Natural killer cell treated with Interleukin-12 subunit alpha and Interleukin-12 subunit beta and Interleukin-15 and Interleukin-18, amount 100 ng/mL, for 72 hours (primary cell): ENCODE data around the gene BCAT1. TPM values are rescaled to one million over a fixed set of nuclear protein-coding genes. Genes with fewer than 3 reads are reported as not detected.

Experiments
- ATAC-seq, 2 donors: fragments of 150-1000 bp; cut with Tn5 transposase in 1 of 2; sonication (Bioruptor Pico), chemical (Tn5 transposase) in 1 of 2; 2 replicates each; pipeline ENCODE4 v1.10.0; 2021
- DNase-seq: peaks from one replicate; pipeline ENCODE4 v3.0.0; 2022; ENCODE audit warnings: low spot score
- H3K27ac Mint-ChIP-seq, 2 donors: 1 replicate in 1 of 2; 2 replicates in 1 of 2; pipeline ENCODE4 v1.8.0; 2022; ENCODE audit warnings: mixed read lengths in 2 of 2, mild to moderate bottlenecking in 1 of 2, moderate library complexity in 1 of 2
- H3K27me3 Mint-ChIP-seq, 2 donors: 1 replicate in 1 of 2; 2 replicates in 1 of 2; pipeline ENCODE4 v1.8.0; 2022; ENCODE audit warnings: mixed read lengths in 2 of 2
- H3K36me3 Mint-ChIP-seq: one replicate; pipeline ENCODE4 v1.8.0; 2022; ENCODE audit warnings: mixed read lengths
- H3K4me1 Mint-ChIP-seq, 2 donors: 1 replicate in 1 of 2; 2 replicates in 1 of 2; pipeline ENCODE4 v1.8.0; 2022; ENCODE audit warnings: low read depth in 2 of 2, mixed read lengths in 2 of 2, mild to moderate bottlenecking in 1 of 2
- H3K4me3 Mint-ChIP-seq: one replicate; pipeline ENCODE4 v1.8.0; 2022; ENCODE audit warnings: mixed read lengths
- H3K9me3 Mint-ChIP-seq: 2 replicates; pipeline ENCODE4 v1.8.0; 2022; ENCODE audit warnings: mixed read lengths
- total RNA-seq, 2 donors: library from RNA; stranded (reverse); gene quantifications; one replicate each; pipeline ENCODE4 v1.2.3, GENCODE V29; 2022

The BCAT1 gene
- total RNA-seq, 2 donors from 2014 or later: 14.5 to 49.4 TPM

DNA sequence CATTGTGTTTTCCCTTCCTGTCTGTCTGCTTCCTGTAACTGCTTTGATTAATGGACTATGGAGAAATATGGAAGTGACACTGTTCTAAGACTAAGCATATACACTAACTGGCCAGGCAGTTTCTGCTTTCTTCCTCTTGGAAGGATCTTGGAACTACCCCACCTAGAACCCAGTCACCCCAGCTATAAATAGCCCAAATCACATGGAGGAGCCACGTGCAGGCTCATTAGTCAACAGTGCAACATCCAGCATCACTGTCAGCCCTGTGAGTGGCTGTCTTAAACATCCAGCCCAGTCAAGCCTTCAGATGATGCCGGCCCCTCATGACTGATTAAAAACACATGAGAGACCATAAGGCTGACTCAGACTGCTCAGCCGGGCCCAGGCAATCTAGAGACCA, 39.2 kb downstream of the BCAT1 start:
- Mint-ChIP-seq H3K36me3 (no peaks in the 10 kb centered on the region), H3K4me1 (no peaks in the 10 kb centered on the region), H3K27ac (no peak overlapping the region), H3K9me3 (no peaks in the 10 kb centered on the region), H3K27me3 (no peaks in the 10 kb centered on the region), H3K4me3 (no peak overlapping the region)
- DNase-seq (no peak), ATAC-seq (no peak)

DNA sequence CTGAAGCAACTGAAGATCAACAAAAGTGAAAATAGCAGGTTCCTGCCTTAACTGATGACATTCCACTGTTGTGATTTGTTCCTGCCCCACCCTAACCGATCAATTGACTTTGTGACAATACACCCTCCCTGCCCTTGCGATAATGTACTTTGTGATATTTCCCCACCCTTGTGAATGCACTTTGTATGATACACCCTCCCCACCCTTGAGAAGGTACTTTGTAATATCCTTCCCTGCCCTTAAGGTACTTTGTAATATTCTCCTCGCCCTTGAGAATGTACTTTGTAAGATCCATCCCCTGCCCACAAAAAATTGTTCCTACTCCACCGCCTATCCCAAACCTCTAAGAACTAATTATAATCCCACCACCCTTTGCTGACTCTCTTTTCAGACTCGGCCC, 41.4 kb downstream of the BCAT1 start:
- Mint-ChIP-seq H3K27ac (no peak overlapping the region), H3K4me1 (peaks cover 7 to 10% of the 10 kb centered on the region in 2 donors), H3K27me3 (peaks cover 6 to 9% of the 10 kb centered on the region in 2 donors), H3K36me3 (no peaks in the 10 kb centered on the region), H3K9me3 (no peaks in the 10 kb centered on the region), H3K4me3 (no peak overlapping the region)
- no peak for ATAC-seq
- no peak for DNase-seq

DNA sequence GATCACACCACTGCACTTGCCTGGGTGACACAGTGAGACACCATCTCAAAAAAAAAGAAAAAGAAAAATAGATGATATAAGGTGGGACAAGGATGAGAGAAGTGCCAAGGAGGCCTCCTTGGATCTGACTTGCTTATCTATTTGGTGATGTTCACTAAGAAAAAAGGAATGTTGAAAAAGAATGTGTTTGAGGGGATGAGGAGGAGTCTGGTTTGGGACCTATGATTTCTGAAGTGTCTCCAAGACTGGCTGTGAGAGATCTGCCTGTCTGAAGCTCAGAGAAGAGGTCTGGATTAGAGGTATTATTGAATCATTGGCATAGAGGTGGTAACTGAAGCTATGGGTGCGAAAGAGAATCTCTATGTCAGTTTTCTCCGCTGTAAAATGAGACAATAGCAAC, 42.8 kb downstream of the BCAT1 start:
- H3K36me3 Mint-ChIP-seq: no peaks in the 10 kb centered on the region
- no peaks in the 10 kb centered on the region for H3K9me3 Mint-ChIP-seq

DNA sequence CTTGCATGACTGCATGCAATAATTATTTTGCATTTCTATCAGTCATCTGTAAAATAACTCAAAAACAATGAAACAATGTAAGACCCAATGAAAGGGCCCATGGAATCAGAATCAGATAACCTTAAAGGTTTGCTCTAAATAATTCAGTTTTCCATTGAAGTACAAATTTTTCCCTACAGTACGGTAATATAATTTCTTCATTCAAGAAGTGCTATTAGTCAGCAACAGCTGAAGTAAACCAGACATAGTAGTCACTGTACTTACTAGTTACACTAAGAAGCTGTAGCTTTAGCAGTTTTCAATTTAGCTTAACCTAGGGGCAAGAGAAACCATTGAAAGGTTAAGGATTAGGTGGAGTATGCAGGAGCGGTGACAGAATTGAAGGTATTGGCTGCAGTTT, 43.5 kb downstream of the BCAT1 start:
- Mint-ChIP-seq H3K4me1 (peaks cover 15 to 26% of the 10 kb centered on the region in 2 donors), H3K36me3 (no peaks in the 10 kb centered on the region), H3K27me3 (peaks cover 14 to 15% of the 10 kb centered on the region in 2 donors), H3K27ac (no peak overlapping the region), H3K4me3 (no peak overlapping the region), H3K9me3 (no peaks in the 10 kb centered on the region)
- no peak for ATAC-seq
- DNase-seq: no peak

More for the DNA sequence above, 42.8 kb downstream of the BCAT1 start:
- Mint-ChIP-seq H3K4me1 (peaks cover 12 to 22% of the 10 kb centered on the region in 2 donors), H3K27me3 (peaks cover 12 to 14% of the 10 kb centered on the region in 2 donors), H3K27ac (no peak overlapping the region), H3K4me3 (no peak overlapping the region)
- DNase-seq: no peak
- no peak for ATAC-seq

DNA sequence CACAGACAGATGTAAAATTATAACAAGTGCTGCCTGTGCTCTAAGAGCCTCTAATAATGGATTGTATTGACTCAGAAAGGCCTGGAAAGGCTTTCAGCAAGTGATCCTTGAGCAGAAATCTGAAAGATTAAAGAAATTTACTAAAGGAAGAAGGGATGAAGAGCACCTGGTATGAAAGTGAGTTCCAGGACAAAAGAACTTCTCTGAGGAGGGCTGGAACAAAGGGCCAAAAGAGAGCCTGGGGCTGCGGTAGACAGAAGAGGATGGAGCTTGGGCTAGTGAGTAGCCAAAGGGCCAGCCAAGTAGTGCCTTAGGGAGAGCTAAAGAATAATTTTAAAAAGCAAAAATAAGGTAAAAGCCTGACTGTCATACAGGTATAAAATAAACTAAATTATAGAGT, 44.0 kb downstream of the BCAT1 start:
- DNase-seq: no peak
- Mint-ChIP-seq H3K9me3 (no peaks in the 10 kb centered on the region), H3K27me3 (peaks cover 14 to 17% of the 10 kb centered on the region in 2 donors), H3K36me3 (no peaks in the 10 kb centered on the region), H3K27ac (no peak overlapping the region), H3K4me3 (no peak overlapping the region), H3K4me1 (peaks cover 17 to 26% of the 10 kb centered on the region in 2 donors)
- no peak for ATAC-seq

DNA sequence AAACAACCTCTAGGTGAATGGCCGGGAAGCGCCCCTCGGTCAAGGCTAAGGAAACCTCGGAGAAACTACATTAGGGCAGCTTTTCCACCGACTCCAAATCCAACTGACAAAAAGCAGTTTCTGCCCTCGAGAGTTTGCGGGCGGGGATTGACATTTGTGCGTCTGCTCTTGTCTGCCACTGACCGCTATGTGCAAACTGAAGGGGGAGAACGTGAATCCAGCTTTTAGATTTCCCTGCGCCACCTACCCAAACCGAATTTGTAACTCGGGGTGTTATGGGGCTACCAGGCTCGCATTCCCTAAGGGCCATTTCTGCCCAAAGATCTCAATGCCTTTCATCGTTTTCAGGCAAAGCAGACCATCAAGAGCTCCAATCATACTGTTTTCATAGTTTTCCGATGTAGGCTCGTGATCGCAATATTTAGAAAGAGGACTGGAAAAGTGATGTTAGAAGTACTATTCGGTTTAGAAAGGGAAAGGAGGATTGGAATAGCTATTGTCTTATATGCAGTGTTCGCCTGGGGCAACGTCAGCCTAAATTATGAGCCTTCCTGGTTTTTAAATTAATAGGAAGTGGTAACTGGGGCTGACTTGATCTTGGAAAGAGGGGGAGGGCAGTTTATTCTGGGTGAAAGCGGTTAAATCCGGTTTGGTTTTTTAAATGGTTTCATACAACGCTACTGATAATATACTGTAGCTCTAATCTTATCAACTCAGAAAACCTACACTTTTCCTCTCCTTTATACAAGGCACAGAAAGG, 45.4 kb downstream of the BCAT1 start:
- no peak for ATAC-seq
- Mint-ChIP-seq H3K36me3 (peaks cover 11% of the 10 kb centered on the region), H3K4me1 (peaks cover 20 to 31% of the 10 kb centered on the region in 2 donors), H3K27me3 (peaks cover 26 to 27% of the 10 kb centered on the region in 2 donors), H3K4me3 (peak overlapping the region; percentile 92), H3K27ac (peak overlapping the region in 1 of 2 donors; percentile 80), H3K9me3 (peaks cover 3% of the 10 kb centered on the region)
- DNase-seq: no peak

DNA sequence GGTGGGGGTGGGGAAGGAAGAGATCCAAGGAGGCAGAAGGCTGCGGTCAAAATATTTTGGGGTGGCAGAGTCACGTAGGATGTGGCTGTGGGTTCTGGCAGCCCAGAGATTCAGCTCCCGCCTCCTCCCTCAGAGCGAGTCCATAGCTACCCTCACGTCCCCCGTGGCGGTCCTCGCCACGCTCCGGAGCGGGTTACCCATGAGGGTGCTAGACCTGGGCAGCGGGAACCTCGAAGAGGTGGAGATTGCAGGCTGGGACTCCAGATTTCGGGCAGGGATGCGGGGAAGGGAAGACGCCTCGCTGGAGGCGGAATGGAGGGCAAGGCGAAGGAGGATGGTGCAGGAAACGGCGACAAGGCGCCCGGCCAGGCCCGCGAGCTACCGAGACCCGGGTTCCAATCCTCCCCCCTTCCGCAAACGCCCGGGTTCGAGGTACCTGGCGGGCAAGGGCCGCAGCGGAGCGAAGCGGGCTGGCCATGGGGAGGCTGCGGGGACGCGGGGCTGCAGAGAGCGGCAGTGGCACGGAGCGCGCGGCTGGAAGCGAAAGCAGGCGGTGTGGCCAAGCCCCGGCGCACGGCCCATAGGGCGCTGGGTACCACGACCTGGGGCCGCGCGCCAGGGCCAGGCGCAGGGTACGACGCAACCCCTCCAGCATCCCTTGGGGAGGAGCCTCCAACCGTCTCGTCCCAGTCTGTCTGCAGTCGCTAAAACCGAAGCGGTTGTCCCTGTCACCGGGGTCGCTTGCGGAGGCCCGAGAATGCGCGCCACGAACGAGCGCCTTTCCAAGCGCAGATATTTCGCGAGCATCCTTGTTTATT, 46.2 kb downstream of the BCAT1 start:
- DNase-seq (no peak), ATAC-seq (peak; percentile 68 to 75)
- Mint-ChIP-seq H3K27ac (peak overlapping the region; percentile 40 to 80), H3K36me3 (peaks cover 11% of the 10 kb centered on the region), H3K9me3 (peaks cover 3% of the 10 kb centered on the region), H3K4me1 (peaks cover 20 to 32% of the 10 kb centered on the region in 2 donors), H3K27me3 (peaks cover 27% of the 10 kb centered on the region in 2 donors), H3K4me3 (peak overlapping the region; percentile 92)

DNA sequence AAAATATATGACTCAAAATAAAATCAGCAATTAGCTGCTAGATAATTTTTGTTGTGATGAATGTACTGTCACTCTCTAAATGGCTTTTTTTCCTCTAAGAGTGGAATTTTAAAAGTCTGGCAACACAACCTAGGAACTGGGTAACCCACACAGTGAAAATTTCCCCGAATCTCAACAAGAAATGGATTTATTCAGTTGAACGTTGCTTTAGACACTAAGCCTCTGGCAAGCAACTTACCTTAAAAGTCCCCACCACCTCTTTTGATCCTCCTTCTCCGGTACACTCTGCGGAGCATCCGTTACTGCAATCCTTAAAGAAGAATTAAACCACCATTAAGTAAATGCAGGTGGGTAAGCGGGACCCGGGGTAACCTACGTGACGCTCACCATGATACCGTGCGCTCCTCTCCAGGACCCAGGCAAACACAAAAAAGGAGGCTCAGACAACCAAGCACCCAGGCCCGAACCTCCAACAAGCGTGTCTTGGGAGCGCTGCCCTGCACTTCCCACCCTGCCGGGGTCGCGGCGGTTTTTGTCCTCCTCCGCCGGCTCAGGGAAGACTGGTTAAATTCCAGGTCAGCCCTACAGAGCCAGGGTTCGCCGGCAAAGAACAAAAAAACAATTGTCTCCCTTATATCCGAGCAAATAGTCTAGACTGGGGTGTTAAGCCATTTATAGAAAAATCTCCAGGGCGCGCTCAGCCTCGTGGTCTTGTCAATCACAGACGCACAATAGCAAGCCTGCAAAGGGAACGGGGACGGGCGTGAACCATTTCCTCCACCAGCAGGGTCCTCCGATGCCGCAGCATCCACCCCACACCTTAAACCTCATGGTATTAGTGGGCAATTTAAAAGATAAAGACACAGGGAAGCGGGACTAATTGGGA, 47.1 kb downstream of the BCAT1 start:
- ATAC-seq (no peak), DNase-seq (no peak)
- Mint-ChIP-seq H3K36me3 (peaks cover 11% of the 10 kb centered on the region), H3K27me3 (peaks cover 27% of the 10 kb centered on the region in 2 donors), H3K4me1 (peaks cover 20 to 32% of the 10 kb centered on the region in 2 donors), H3K27ac (peak overlapping the region; percentile 40 to 80), H3K9me3 (peaks cover 3% of the 10 kb centered on the region), H3K4me3 (peak overlapping the region; percentile 92)

DNA sequence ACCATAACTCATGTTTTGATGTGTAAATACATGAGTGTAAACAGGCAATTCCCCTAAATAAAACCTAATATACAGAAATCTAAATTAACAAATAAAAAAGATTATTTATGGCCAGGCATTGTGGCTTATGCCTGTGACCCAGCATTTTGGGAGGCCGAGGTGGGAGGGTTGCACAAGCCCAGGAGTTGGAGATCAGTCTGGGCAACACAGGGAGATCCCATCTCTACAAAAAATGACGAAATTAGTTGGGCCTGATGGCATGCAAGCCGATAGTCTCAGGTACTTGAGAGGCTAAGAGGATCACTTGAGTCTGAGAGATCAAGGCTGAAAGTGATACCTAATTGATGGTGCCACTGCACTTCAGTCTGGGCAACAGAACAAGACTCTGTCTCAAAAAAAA, 48.7 kb downstream of the BCAT1 start:
- ATAC-seq (no peak), DNase-seq (no peak)
- H3K9me3 Mint-ChIP-seq: peaks cover 3% of the 10 kb centered on the region
- no peak overlapping the region for H3K27ac Mint-ChIP-seq
- H3K27me3 Mint-ChIP-seq: peaks cover 27% of the 10 kb centered on the region in 2 donors
- H3K36me3 Mint-ChIP-seq: peaks cover 11% of the 10 kb centered on the region
- H3K4me1 Mint-ChIP-seq: peaks cover 20 to 32% of the 10 kb centered on the region in 2 donors
- no peak overlapping the region for H3K4me3 Mint-ChIP-seq

DNA sequence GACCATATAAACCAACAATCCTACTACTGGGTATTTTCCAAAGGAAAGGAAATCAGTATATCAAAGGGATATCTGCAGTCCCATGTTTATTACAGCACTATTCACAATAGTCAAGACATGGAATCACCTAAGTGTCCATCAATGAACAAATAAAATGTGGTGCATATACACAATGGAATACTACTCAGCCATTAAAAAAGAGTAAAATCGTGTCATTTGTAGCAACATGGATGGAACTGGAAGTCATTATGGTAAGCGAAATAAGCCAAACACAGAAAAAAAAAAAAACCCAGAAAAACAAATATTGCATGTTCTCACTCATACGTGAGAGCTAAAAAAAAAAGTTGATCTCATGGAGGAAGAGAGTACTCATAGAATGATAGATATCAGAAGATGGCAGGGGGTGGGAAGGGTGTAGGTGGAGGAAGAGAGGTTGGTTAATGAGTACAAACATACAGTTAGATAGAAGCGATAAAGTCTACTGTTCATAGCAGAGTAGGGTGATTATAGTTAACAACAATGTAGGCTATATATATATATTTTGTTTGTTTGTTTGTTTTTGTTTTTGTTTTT, 49.3 kb downstream of the BCAT1 start:
- H3K27me3 Mint-ChIP-seq: peaks cover 27% of the 10 kb centered on the region in 2 donors
- H3K4me1 Mint-ChIP-seq: peaks cover 20 to 32% of the 10 kb centered on the region in 2 donors
- ATAC-seq (no peak), DNase-seq (no peak)
- no peak overlapping the region for H3K4me3 Mint-ChIP-seq
- peaks cover 11% of the 10 kb centered on the region for H3K36me3 Mint-ChIP-seq
- no peak overlapping the region for H3K27ac Mint-ChIP-seq
- H3K9me3 Mint-ChIP-seq: peaks cover 3% of the 10 kb centered on the region

DNA sequence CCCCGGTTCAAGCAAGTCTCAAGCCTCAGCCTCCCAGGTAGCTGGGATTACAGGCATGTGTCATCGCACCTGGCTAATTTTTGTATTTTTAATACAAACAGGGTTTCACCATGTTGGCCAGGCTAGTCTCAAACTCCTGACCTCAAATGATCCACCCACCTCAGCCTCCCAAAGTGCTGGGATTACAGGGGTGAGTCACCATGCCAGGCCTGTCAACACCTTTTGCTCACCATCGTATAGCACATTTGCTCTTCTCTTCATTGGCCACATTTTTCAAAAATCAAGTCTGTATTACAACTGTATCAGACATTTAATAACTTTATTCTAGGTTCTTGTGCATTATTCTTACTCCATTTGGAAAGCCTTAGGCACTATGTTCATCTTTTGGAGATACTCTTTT, 50.3 kb downstream of the BCAT1 start:
- H3K27ac Mint-ChIP-seq: no peak overlapping the region
- peaks cover 3% of the 10 kb centered on the region for H3K9me3 Mint-ChIP-seq
- H3K4me1 Mint-ChIP-seq: peaks cover 18 to 29% of the 10 kb centered on the region in 2 donors
- DNase-seq (no peak), ATAC-seq (no peak)
- peaks cover 11% of the 10 kb centered on the region for H3K36me3 Mint-ChIP-seq
- peaks cover 24 to 25% of the 10 kb centered on the region in 2 donors for H3K27me3 Mint-ChIP-seq
- no peak overlapping the region for H3K4me3 Mint-ChIP-seq

DNA sequence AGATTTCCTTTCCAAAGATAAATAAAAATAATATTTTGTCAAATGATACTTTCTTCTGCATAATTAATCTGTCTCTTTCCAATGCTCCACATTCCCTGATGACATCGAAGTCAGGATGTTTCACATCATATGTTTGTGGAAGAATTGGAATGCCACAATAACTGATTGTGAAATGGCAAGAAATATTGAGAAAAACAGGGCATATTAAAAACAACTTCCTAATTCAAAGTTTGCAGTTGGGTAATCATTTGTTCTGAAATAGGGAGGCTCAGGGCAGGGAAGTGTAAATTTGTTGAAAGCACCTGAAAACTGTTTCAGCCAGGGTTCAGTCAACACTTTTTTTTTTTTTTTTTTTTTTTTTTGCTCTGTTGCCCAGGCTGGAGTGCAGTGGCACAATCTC, 50.7 kb downstream of the BCAT1 start:
- no peak for ATAC-seq
- Mint-ChIP-seq H3K27me3 (peaks cover 19 to 23% of the 10 kb centered on the region in 2 donors), H3K4me1 (peaks cover 15 to 25% of the 10 kb centered on the region in 2 donors), H3K4me3 (no peak overlapping the region), H3K9me3 (peaks cover 3% of the 10 kb centered on the region), H3K36me3 (peaks cover 11% of the 10 kb centered on the region), H3K27ac (no peak overlapping the region)
- no peak for DNase-seq

DNA sequence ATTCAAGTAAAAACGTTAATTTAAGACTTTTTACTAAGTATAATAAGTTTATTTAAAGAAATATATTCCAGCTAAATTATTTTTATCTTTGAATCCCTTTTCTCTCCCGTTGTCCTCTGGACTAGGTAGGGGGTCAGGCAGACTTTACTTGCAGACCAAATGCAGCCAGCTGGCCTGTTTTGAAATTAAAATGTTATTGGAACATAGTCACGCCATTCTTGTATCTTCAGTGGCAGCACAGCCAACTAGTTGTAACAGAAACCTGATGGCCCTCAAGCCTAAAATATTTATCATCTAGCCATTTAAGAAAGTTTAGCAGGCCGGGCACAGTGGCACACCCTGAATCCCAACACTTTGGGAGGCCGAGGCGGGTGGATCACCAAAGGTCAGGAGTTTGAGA, 52.7 kb downstream of the BCAT1 start:
- H3K27ac Mint-ChIP-seq: no peak overlapping the region
- H3K27me3 Mint-ChIP-seq: peaks cover 13 to 18% of the 10 kb centered on the region in 2 donors
- no peak overlapping the region for H3K4me3 Mint-ChIP-seq
- ATAC-seq (no peak), DNase-seq (no peak)
- peaks cover 8 to 10% of the 10 kb centered on the region in 2 donors for H3K4me1 Mint-ChIP-seq
- H3K9me3 Mint-ChIP-seq: peaks cover 3% of the 10 kb centered on the region
- H3K36me3 Mint-ChIP-seq: peaks cover 11% of the 10 kb centered on the region
